ENCODE results near the gene PFKFB3.
"Not testable (repeated sequence)": the region's sequence is repeated elsewhere in the genome, so short reads cannot be mapped to it uniquely, and the experiment has no call there.

The PFKFB3 gene

GRCh38 chr10:6165221-6165725 lies 37.5 kb upstream of the PFKFB3 start:
- no peak for TF ChIP-seq Cebpa-rat (IDR thresholded peaks at IDR 0.05)
- Histone ChIP-seq H3K9ac (no peak overlapping the region), H3K9me3 (no peaks in the 10 kb centered on the region), H3K4me1 (peaks cover 63% of the 10 kb centered on the region), H4K20me1 (peaks cover 69% of the 10 kb centered on the region), H3K27me3 (no peaks in the 10 kb centered on the region), H3K27ac (0 out of 2 replicates have a peak overlapping the region, but pooled peaks have one; percentile 7), H3K4me2 (peak overlapping the region; percentile 95), H3K4me3 (peak overlapping the region; percentile 77; the same call in 1 of the 2 replicates), H3K36me3 (peaks cover 32% of the 10 kb centered on the region)

DNA sequence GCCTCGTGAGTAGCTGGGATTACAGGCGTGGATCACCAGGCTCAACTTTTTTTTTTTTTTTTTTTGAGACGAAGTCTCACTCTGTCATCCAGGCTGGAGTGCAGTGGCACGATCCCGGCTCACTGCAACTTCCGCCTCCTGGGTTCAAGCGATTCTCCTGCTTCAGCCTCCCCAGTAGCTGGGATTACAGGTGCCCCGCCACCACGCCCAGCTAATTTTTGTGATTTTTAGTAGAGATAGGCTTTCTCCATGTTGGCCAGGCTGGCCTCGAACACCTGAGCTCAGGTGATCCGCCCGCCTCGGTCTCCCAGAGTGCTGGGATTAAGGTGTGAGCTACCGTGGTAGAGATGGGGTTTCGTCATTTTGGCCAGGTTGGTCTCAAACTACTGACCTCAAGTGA lies 36.8 kb upstream of the PFKFB3 start:
- H3K4me3 ChIP-seq, H3K27ac ChIP-seq, H3K9ac ChIP-seq, H3K9me3 ChIP-seq, H3K27me3 ChIP-seq, H3K4me2 ChIP-seq: not testable (repeated sequence)
- Histone ChIP-seq H4K20me1 (peaks cover 76% of the 10 kb centered on the region), H3K36me3 (peaks cover 32% of the 10 kb centered on the region), H3K4me1 (peaks cover 70% of the 10 kb centered on the region)

DNA sequence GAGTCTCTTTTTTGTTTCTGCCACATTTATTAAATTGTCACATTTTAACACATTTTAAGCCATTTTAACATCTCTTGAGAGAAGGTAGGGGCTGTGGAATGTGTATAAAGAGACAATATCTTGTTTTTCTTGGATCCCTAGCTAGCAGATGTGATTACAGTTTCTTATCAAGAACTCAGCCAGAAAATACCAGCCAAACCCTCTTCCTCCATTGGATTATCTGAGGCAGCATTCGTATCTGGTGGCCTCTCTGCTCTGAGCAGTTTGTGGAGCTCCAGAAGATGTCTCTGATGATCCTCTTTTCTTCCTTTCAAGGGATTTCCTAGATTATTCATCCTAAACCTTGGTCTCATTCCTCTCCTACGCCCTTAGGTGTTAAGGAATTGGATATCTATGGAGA lies 35.3 kb upstream of the PFKFB3 start:
- H3K4me1 ChIP-seq = peaks cover 85% of the 10 kb centered on the region
- no peak overlapping the region for H3K9ac ChIP-seq
- no peak overlapping the region for H3K4me3 ChIP-seq
- no peak for TF ChIP-seq Cebpa-rat (IDR thresholded peaks at IDR 0.05)
- no peaks in the 10 kb centered on the region for H3K27me3 ChIP-seq
- no peak overlapping the region for H3K27ac ChIP-seq
- H3K9me3 ChIP-seq = no peaks in the 10 kb centered on the region
- H3K4me2 ChIP-seq = no peak overlapping the region
- peaks cover 32% of the 10 kb centered on the region for H3K36me3 ChIP-seq
- peaks cover 90% of the 10 kb centered on the region for H4K20me1 ChIP-seq

- Histone ChIP-seq H3K9me3 (no peaks in the 10 kb centered on the region), H4K20me1 (peaks cover 91% of the 10 kb centered on the region)
Observed at GRCh38 chr10:6168084-6168483, 34.6 kb upstream of the PFKFB3 start.

DNA sequence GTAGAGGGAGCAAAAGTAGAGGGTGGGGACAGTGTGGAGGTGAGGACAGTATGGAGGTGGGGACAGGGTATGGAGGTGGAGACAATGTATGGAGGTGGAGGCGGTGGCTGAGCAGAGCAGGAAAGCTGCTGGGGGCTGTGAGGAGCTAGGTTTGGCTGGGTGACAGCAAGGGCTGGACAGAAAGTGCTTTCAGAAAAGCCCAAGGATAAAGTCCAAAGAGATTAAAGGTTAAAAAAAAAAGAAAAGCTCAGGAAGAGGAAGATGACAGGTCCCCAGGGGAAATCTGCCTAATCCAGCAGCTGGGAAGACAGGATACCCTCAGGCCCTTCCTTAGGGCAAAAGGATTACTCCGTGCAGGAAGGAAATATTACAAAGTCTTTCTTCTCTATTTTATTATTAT lies 32.1 kb upstream of the PFKFB3 start:
- Histone ChIP-seq H3K36me3 (peaks cover 36% of the 10 kb centered on the region), H3K9ac (no peak overlapping the region; the same call in 1 of the 2 replicates), H3K4me2 (peak overlapping the region; percentile 75), H3K27ac (no peak overlapping the region), H4K20me1 (peaks cover 100% of the 10 kb centered on the region), H3K4me3 (no peak overlapping the region), H3K27me3 (no peaks in the 10 kb centered on the region), H3K4me1 (peaks cover 92% of the 10 kb centered on the region), H3K9me3 (no peaks in the 10 kb centered on the region)
- no peak for TF ChIP-seq Cebpa-rat (IDR thresholded peaks at IDR 0.05)

More at GRCh38 chr10:6168084-6168483, 34.6 kb upstream of the PFKFB3 start:
- H3K27ac ChIP-seq = no peak overlapping the region
- H3K27me3 ChIP-seq = no peaks in the 10 kb centered on the region
- peaks cover 32% of the 10 kb centered on the region for H3K36me3 ChIP-seq
- H3K4me2 ChIP-seq = no peak overlapping the region; the same call in 1 of the 2 replicates
- peaks cover 85% of the 10 kb centered on the region for H3K4me1 ChIP-seq
- no peak for TF ChIP-seq Cebpa-rat (IDR thresholded peaks at IDR 0.05)
- no peak overlapping the region for H3K4me3 ChIP-seq
- no peak overlapping the region for H3K9ac ChIP-seq

- peaks cover 99% of the 10 kb centered on the region for H3K4me1 ChIP-seq
- no peaks in the 10 kb centered on the region for H3K27me3 ChIP-seq
- peak overlapping the region; percentile 75 for H3K4me2 ChIP-seq
- peaks cover 32% of the 10 kb centered on the region for H3K36me3 ChIP-seq
- peaks cover 100% of the 10 kb centered on the region for H4K20me1 ChIP-seq
- no peaks in the 10 kb centered on the region for H3K9me3 ChIP-seq
- H3K4me3 ChIP-seq = no peak overlapping the region
- no peak overlapping the region for H3K9ac ChIP-seq
- no peak for TF ChIP-seq Cebpa-rat (IDR thresholded peaks at IDR 0.05)
- peak overlapping the region; percentile 33; the same call in 1 of the 2 replicates for H3K27ac ChIP-seq
Observed at GRCh38 chr10:6171881-6172695, 30.6 kb upstream of the PFKFB3 start.

- no peak for TF ChIP-seq Cebpa-rat (IDR thresholded peaks at IDR 0.05)
- peaks cover 27% of the 10 kb centered on the region for H3K36me3 ChIP-seq
- H3K4me3 ChIP-seq = no peak overlapping the region
- no peaks in the 10 kb centered on the region for H3K9me3 ChIP-seq
- no peak overlapping the region for H3K27ac ChIP-seq
- peaks cover 96% of the 10 kb centered on the region for H3K4me1 ChIP-seq
- no peaks in the 10 kb centered on the region for H3K27me3 ChIP-seq
- H4K20me1 ChIP-seq = peaks cover 100% of the 10 kb centered on the region
- no peak overlapping the region for H3K9ac ChIP-seq
- H3K4me2 ChIP-seq = peak overlapping the region; percentile 75
Observed at GRCh38 chr10:6173203-6173602, 29.5 kb upstream of the PFKFB3 start.

GRCh38 chr10:6174201-6174874 lies 28.4 kb upstream of the PFKFB3 start:
- Histone ChIP-seq H3K4me2 (peak overlapping the region; percentile 75), H4K20me1 (peaks cover 100% of the 10 kb centered on the region), H3K4me1 (peaks cover 96% of the 10 kb centered on the region), H3K27me3 (no peaks in the 10 kb centered on the region), H3K4me3 (no peak overlapping the region), H3K36me3 (peaks cover 33% of the 10 kb centered on the region), H3K27ac (0 out of 2 replicates have a peak overlapping the region, but pooled peaks have one; percentile 14), H3K9ac (peak overlapping the region; percentile 42; the same call in 1 of the 2 replicates), H3K9me3 (no peaks in the 10 kb centered on the region)
- no peak for TF ChIP-seq Cebpa-rat (IDR thresholded peaks at IDR 0.05)

DNA sequence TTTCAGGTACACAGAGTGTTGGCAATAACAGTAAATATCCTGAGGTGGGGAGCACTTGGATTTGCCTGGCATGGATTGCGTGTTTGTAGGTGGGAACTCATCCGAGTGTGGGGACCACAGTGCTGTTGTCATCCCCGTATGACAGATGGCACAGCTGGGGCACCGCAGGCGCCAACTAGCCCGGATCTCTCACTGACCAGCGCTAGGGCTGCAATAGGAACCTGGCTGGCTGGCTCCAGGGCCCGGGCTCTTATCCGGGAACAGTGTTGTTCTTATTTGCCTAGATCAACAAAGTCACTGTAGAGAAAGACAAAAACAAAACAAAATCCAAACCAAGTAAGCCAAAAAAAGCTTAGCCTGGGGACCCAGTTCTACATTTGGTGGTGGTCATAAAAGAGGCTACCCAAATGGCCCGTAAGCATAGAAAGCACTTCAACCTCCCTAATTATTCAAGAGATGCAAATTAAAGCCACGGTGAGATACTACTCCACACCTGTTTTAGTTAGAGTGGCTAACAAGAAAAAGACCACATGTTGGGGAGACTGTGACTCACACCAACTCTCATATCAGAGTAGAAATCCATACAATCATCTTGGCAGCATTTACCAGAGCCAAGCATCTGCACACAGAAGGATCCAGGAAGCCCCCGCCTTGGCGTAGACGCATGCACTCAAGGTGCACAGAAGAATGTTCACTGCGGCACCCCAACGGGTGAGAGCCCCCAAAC lies 27.2 kb upstream of the PFKFB3 start:
- Histone ChIP-seq H3K4me3 (no peak overlapping the region), H3K27ac (no peak overlapping the region), H3K4me2 (peak overlapping the region; percentile 75), H3K4me1 (peaks cover 87% of the 10 kb centered on the region), H4K20me1 (peaks cover 100% of the 10 kb centered on the region), H3K27me3 (no peaks in the 10 kb centered on the region), H3K9ac (no peak overlapping the region), H3K9me3 (no peaks in the 10 kb centered on the region), H3K36me3 (peaks cover 38% of the 10 kb centered on the region)
- no peak for TF ChIP-seq Cebpa-rat (IDR thresholded peaks at IDR 0.05)

Measured in BLaER1 (cell line).